Stimulated activated CD4-positive, alpha-beta T cell treated with anti-CD3 and anti-CD28 coated beads, TNF-alpha, amount 100 ng/mL, for 1 hour (primary cell): ENCODE results near the gene TBC1D10A.
A peak's percentile ranks its signal among the peaks of the same experiment; 100 is the strongest.

Source experiments
- DNase-seq, 3 donors: peaks; one replicate each; pipeline ENCODE4 v3.0.0-alpha.2; 2020; ENCODE audit warnings: low read depth in 3 of 3, low spot score in 1 of 3

TBC1D10A gene

GRCh38 chr22:30287648-30288418 is 38.9 kb downstream of the TBC1D10A start:
- DNase-seq: peak; percentile 78 to 83 (median 81)

DNA sequence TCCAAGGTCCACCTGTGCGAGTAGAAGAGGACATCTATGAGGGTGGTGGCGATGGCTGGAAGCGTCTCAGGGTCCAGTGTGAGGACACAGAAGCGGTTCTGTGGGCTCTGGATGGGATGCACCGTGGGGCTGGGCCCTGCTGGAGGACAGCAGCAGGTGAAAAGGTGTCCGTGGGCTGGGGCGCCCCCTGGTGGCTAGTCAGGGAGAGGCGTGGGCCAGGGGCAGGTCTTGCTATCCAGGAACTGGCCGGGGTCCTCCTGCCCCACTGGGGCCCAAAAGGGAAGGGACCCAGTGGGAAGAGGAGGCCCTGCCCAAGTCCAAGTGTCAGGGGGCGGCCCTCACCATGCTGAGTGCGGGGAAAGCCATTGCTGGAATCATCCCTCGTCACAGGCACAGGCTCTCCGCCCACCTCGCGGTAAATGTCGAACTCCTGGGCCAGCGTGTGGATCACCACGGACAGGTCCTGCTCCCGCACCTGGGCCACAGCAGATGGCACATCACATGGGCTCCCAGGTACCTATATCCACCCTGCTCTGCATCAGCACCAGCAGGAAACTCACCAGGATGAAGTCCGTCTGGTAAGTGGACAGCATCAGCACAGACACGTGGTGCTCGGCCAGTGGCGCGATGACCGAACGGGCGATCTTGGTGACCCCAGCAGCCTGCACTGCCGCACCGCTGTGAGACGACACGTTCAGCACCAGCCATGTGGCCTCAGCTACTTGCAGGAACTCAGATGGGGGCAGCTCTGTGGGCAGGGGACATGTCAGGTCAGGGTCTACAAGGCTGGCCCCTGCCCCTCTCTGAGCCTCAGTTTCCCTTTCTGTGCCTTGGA is 39.7 kb downstream of the TBC1D10A start:
- DNase-seq: peak; percentile 68 to 92 (median 79)

DNA sequence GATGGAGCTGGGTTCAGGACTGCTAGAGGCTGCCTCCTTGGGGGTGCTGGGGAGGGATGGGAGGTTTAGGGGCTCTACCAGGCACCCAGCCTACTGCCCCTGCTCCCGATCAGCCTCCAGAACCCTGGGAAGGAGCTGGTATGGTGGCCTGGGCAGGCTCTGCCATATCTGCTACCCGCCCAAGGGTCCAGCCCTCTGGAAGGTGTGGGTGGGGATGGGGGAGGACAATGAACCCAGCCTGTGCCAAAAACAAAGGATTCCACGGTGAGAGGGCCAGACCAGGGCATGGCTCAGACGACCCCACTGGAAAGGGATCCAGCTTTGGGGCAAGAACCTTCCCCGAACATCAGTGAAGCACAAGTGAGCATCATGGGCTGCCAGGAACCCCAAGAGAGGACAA is 40.4 kb downstream of the TBC1D10A start:
- no peak for DNase-seq

DNA sequence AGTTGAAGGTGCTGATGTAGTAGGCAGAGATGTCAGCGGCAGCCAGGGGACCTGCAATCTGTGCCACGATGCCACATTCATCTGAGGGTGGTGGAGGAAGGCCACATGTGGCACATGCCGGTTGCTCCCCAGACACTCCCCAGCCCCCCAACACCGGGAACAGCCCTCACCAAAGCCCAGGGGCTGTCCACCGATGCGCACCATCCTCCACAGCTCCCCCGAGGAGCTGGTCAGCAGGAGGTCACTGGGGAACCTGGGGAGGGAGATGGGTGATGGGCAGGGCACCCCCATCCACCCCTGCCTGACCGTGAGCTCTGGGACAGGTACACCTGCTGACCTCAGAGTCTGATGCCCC is 40.9 kb downstream of the TBC1D10A start:
- DNase-seq: no peak

- DNase-seq: no peak
Observed at GRCh38 chr22:30285176-30285845, 41.4 kb downstream of the TBC1D10A start.

DNA sequence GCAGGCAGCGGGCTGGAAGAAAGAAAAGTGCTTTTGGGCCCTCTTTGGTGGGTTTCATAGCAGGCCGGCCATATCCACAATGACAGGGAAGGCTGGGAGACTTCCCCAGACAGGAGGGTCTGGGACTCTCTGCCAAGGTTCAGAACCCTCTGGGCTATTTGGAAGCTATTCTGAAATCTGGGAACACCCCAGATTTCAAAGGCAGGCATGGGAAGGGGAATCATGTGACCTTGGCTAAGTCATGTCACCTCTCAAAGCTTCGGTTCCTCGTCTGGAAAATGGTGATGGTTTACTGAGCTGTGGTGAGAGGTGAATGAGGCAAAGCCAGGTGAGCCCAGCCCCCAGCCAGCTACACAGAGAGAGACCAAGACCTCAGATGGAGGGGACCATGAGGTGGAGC is 42.1 kb downstream of the TBC1D10A start:
- DNase-seq: no peak

- no peak for DNase-seq
Observed at GRCh38 chr22:30284172-30284571, 42.6 kb downstream of the TBC1D10A start.

- no peak for DNase-seq
Observed at GRCh38 chr22:30283342-30283741, 43.4 kb downstream of the TBC1D10A start.

- no peak for DNase-seq
Observed at GRCh38 chr22:30282616-30283046, 44.1 kb downstream of the TBC1D10A start.

- no peak for DNase-seq
Observed at GRCh38 chr22:30280505-30280904, 46.2 kb downstream of the TBC1D10A start.

- DNase-seq: no peak
Observed at GRCh38 chr22:30279932-30280331, 46.8 kb downstream of the TBC1D10A start.

DNA sequence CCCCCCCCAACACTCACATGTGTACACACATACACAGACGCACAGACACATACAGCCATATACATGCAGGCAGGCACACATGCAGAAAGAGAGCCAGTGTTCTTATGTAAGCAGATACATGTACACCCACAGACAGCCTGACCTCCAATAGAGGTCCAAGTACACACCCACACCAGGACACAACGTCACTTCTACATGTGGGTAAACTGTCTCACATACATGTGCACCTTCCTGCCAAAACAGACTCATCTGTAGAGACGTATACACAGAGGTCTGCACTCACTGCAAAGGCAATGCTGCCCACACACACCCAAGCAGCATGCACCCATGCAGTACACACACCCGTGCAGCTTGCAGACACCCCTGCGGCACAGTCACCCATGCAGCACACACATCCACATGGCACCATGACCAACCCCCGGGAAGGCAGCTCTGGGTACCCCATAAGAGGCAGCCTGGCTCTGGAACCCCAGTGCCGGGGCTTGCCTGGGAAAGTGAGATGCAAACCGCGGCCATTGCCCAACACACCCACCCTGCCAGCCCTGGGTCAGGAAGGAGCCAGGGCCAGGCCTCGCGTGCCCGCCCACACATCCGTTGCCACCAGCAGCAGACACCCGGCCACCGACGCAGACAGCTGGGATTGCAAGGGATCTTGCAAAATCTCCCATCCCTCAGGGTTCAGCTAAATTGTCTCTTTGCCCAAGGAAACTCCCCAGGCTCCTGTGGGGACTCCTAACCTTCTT is 47.5 kb downstream of the TBC1D10A start:
- no peak for DNase-seq

DNA sequence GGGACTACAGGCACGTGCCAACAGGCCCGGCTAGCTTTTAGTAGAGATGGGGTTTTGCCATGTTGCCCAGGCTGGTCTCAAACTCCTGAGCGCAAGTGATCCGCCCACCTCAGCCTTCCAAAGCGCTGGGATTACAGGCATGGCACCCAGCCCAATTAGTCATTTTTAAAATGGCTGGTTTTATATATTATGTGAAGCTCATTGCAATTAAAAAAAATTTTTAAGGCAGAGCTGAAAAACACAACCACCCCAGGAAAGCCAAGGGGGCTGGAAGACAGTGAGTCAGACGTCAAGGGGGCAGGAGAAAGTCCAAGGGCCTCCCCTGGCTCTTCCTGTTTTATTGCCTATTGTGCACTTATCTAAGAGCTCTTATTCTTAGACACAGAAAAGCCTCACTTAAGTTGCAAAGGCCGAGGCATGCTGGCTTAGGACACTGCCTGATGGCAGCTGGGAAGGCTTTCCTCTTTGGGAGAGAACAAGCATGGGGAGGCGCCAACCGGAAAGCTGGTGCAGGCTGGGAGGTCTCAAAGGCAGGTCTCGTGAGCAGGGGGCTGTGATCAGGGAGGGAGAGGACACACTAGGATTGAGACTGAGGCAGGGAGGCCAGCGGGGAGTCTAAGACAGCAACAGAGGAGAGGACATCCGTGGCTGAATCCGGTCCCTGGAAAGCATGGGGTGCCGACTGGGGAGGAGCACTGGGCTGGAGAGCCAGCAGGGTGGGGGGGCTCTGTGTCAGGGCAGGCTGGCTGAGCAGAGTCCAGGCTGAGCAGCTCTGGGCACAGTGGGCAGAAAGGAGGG is 49.0 kb downstream of the TBC1D10A start:
- DNase-seq: no peak

DNA sequence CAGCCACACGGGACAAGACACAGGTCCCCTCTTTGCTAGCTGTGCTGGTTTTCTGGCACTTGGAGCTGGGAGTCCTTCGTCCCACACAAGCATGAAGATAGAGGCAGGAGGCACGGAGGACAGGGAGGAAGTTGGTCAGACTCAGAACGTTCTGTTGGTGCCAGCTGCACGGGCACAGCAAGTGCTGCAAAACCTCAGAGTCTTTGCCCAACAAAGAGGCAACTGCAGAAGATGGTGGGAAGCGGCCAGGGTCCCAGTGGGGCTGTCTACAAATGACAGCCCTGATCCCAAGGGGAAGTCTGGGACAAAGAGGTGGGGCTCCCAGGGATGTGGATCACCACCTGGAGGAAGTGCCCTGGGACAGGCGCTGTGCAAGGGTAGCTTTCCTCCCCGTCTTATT is 50.7 kb downstream of the TBC1D10A start:
- no peak for DNase-seq

DNA sequence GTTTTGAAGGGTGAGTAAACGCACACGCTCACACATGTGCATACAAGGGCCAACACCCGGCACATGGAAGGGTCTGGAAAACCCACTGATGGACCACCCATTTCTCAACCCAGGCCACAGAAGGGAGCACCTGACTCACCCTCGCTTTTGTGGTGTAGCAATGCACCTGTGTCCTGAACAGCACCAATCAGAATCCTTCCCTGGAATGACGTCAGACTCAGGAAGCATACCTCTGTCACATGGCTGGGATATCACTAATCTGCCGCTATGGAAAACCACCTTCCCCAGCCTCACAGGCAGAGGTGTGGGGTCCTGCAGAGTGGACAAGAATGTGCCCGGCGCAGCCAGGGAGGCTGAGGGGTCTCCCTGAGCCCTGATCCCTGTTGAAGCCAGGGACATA is 51.1 kb downstream of the TBC1D10A start:
- DNase-seq: no peak

DNA sequence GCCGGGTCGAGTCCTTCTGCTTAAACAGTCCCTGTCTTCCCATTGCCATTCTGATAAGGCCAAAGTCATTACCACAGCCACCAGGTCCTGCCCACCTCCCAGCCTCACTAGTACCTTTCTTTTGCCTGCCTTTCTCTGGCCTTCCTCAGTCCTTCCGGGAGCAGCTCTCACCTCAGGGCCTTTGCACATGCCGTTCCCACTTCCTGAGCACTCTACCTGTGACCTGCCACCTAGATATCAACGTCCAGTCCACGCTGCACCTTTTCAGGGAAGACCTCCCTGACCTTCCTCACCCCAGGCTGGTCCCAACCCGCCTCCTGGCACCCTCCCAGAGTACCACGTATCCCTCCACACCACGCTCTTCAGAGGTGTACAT is 52.3 kb downstream of the TBC1D10A start:
- no peak for DNase-seq

GRCh38 chr22:30273711-30274436 is 52.9 kb downstream of the TBC1D10A start:
- DNase-seq: no peak

- DNase-seq: no peak
Observed at GRCh38 chr22:30272781-30273601, 53.8 kb downstream of the TBC1D10A start.

DNA sequence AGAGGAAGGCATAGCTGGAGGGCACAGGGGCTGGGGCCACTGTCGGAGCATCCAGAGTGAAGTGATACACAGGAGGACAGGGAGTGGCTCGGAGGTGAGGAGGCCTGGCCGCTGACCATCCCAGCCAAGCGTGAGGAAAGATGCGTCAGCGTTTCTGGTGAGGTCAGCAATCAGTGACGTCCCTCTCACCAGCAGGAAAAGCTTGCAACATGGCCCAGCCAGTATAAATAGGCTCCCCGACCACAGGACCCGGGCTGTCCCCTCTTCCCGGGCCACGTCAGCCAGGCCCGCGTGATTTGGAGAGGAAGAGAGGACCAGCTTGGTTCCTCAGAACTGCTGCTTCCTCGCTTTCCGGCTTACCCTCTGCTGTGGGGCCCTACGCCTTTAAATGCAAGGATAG is 55.9 kb downstream of the TBC1D10A start:
- no peak for DNase-seq
